Stimulated activated CD4-positive, alpha-beta T cell treated with anti-CD3 and anti-CD28 coated beads, Interleukin-1b, Interleukin-23, amount 100 ng/mL, for 1 hour (primary cell): ENCODE results near the gene RNF31.
A peak's percentile ranks its signal among the peaks of the same experiment; 100 is the strongest.

Experiments
- DNase-seq, 2 donors: peaks; one replicate each; pipeline ENCODE4 v3.0.0-alpha.2; 2020; ENCODE audit warnings: low read depth in 2 of 2

RNF31 gene

DNA sequence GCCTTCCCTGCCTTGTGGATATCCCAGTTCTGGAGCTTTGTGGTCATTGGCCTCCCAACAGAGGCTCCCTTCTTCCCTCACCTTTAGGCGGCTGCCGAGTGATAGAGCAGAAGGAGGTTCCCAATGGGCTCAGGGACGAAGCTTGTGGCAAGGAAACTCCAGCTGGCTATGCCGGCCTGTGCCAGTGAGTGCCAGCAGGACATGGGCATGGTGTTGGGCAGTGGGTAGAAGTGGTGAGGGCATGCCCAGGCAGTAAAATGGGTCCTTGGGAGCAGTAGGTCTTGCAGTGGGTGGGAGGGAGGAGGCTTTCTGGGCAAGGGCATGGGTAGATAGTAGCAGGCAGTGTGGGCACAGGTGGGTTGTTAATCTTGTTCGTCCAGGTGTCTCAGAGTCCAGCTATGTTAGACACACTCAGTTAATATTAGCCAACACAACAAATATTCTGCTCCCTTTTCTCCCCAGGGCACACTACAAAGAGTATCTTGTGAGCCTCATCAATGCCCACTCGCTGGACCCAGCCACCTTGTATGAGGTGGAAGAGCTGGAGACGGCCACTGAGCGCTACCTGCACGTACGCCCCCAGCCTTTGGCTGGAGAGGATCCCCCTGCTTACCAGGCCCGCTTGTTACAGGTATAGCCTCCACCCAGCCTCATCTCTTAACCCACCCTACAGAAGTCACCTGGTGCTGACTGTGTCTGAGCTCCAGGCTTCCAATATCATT lies 12.6 kb downstream of the RNF31 start:
- DNase-seq, result no peak

DNA sequence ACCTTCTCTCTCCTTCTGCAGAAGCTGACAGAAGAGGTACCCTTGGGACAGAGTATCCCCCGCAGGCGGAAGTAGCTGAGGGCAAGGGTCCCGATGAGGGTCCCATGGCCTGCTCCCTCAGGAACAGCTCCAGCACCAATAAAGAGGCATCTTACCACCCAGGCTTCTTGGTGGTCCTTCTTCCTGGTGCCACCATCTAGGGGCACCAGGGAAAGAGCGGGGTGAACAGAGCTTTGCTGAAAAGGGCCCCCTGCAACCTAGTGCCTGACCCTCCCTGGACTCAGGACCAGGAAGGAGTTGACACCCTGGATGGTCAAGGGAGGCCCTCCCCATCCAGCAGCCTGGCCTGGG lies 13.2 kb downstream of the RNF31 start:
- no peak for DNase-seq

DNA sequence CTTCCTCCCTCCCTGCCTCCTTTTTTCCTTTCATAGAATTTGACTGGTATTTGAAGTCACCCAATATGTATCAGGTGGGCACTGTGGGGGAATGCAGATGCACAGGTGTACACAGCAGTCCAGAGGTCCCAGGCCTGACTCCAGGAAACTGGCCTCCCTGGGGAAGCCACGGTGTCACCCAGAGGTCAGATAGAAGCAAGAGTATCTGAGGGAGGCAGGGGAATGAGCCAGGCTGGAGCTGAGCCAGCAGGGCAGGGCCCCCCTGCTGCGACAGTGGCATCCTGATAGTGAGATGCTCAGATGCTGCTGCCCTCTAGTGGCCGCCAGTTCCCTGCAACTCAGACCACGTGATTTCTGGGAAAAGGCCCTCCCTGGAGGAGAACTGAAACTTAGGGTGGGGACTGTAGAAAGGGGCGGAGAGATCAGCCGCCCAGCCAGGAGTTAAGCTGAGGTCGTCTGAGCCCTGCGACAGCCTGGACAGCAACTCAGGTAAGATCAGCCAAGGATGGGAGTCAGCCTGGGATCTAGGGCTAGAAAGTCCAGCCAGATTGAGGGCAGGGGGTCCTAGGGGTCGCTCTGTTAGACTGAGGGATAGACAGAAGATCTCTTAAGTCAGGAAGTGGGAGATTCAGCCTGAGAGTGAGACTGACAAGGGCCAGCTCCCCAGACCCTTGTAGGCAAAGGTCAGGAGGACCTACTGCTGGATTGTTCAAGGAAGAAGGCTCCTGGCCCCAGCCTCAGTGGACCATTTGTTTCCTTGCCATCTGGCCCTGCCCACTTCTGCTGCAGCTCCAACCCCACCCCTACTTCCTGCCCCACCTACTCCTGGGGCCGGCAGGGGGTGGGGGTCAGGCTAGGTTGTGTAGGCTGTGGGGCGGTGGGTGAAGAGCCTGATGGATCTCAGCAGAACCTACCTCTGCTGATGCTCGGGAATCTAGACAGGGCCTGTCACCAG lies 13.8 kb downstream of the RNF31 start, which contains the start of gene IRF9:
Gene IRF9 (plus strand): TSS at position 416 of the 955 bp plus-strand sequence. CDS start 880 bp downstream, outside the sequence.
- peak; percentile 95 to 98 for DNase-seq

DNA sequence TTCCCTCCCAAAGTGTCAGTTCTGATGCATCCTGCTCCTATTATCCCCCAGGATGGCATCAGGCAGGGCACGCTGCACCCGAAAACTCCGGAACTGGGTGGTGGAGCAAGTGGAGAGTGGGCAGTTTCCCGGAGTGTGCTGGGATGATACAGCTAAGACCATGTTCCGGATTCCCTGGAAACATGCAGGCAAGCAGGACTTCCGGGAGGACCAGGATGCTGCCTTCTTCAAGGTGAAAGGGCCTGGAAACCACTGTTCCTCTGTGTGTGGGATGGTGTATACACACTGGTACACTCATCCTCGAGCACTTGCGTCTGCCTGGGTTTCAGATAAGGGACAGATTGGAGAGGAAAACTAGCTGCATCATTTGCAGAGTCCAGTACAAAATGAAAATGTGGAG lies 14.8 kb downstream of the RNF31 start:
- no peak for DNase-seq

DNA sequence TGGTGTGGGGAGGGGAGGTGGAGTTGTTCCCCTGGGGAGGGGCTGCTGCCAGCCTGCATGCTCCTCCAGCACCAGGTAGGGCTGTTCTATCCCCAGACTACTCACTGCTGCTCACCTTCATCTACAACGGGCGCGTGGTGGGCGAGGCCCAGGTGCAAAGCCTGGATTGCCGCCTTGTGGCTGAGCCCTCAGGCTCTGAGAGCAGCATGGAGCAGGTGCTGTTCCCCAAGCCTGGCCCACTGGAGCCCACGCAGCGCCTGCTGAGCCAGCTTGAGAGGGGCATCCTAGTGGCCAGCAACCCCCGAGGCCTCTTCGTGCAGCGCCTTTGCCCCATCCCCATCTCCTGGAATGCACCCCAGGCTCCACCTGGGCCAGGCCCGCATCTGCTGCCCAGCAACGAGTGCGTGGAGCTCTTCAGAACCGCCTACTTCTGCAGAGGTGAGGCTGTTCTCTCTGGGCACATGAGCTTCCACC lies 17.3 kb downstream of the RNF31 start:
- no peak for DNase-seq

DNA sequence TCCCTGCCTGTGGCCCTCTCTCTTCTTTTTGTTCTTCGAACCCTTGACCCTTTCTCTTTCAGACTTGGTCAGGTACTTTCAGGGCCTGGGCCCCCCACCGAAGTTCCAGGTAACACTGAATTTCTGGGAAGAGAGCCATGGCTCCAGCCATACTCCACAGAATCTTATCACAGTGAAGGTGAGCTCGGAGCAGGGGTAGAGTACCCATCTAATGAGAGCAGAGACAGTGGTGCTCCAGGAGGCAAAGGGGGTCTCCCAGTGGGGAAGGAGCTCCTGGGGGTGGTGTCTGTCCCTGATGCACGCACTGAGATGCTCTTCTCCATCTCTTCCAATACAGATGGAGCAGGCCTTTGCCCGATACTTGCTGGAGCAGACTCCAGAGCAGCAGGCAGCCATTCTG lies 18.5 kb downstream of the RNF31 start:
- DNase-seq, result no peak

DNA sequence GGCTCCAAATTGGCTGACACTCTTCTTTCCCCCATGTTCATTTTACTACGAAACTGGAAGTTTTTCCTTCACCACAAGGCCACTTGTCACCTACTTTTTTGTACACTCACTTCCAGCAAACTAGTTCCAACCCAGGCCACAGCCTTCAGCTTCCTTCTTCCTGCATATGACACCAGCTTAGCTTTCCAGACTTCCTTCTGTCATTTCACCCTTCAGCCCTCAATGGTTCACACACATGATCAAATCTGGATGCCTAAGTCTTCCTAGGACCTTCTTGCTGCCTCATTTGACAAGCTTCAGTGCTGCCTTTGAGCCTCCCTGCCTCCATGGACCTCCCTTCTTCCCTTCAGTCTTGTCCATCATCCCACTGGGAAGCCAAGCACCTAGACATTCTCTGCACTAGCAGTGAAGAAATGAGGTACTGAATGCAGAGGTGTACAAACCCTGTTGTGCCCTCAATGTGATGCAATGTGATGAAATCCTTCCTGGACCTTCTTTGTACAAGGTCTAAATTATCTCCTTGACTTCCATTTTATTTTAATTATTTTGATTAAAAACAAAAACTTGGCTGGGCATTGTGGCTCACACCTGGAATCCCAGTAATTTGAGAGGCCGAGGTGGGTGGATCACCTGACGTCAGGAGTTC lies 20.3 kb downstream of the RNF31 start:
- no peak for DNase-seq

DNA sequence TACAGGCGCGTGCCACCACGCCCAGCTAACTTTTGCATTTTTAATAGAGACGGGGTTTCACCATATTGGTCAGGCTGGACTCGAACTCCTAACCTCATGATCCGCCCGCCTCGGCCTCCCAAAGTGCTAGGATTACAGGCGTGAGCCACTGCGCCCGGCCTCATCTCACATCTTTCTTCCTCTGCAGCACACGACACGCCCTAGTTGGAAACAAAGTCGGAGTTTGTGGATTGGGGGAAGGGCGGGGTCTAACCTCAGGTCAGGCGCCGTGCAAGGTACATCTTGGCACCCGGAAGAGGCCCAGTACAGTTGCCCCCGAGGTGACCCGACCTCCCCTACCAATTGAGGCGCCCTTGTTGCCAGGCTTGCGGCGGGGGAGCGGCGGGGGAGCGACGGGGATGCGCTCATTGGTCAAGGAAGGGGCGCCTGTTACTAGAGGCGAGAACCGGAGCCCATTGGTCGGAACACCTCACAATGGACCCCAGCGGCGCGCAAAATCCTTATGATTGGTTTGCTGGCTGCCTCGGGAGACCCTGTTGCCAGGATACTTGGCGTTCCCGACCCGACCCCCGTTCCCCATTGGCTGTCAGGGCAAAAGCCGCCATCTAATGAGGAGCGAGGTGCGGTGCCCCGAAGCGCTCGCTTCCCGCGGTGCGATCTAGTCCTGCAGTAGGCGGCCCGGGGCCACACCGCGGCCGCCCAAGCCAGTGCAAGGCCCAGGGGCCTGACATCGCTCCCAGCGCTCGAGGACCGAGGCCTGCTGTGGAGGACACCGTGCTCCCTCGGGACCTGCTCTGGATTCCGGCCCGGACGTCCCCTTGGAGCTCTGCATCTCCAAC lies 24.3 kb downstream of the RNF31 start, which contains the start of gene REC8:
Gene REC8 (plus strand): TSS at position 659 of the 839 bp plus-strand sequence. CDS start 473 bp downstream, outside the sequence.
- DNase-seq, result peak in 1 of 2 donors; percentile 38

DNA sequence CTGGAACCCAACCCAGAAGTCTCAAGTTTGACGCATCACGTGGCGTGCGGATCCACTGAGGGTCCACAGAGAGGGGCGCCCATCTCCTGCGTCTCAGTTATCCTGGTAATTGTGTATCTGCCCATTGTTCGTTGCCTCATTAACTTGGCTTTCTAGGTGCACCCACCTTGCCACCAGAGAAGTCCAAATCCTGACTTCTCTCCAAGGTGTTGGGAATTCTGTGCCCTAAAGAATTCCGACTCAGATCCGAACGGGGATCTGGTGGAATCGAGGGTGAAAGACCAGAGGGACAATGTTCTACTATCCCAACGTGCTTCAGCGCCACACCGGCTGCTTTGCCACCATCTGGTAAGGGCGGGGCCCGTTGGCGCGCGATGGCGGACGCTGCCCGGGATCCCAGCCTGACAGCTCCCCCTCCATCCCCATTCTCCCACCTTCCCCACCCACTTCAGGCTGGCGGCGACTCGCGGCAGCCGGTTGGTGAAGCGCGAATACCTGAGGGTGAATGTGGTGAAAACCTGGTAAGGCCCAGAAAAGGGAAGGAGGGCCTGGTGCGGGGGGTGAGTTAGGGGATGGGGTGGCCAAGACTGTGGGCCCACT lies 25.1 kb downstream of the RNF31 start:
- DNase-seq, result no peak

DNA sequence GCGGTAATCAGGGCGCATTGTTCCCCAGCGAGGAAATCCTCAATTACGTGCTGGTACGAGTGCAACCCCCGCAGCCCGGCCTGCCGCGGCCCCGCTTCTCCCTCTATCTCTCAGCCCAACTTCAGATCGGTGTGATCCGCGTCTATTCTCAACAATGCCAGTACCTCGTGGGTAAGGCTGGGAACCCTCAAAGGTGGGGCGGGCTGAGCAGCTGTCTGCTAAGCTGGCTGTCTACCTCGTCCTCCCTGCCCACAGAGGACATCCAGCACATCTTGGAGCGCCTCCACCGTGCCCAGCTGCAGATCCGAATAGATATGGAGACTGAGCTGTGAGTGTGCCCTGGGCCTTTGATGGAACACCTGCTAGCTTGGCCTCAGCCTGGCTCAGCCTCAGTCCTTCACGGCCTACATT lies 25.6 kb downstream of the RNF31 start:
- no peak for DNase-seq

DNA sequence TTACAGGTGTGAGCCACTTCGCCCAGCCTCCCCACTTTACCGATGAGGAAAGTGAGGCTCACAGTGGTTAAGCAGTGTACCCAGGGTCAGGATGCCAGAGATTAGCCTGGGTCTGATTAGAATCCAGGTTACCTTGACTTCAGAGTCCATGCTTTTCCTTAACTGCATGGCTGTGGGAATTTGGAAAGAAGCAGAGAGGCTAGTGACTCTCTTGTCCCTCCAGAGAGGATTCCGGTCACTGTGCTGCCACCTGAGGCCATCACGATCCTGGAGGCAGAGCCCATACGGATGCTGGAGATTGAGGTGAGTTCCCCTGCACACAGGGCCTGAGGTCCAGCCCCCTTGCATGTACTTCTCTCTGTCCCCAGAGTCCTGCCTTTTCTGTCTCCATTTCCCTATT lies 29.3 kb downstream of the RNF31 start:
- DNase-seq, result no peak

DNA sequence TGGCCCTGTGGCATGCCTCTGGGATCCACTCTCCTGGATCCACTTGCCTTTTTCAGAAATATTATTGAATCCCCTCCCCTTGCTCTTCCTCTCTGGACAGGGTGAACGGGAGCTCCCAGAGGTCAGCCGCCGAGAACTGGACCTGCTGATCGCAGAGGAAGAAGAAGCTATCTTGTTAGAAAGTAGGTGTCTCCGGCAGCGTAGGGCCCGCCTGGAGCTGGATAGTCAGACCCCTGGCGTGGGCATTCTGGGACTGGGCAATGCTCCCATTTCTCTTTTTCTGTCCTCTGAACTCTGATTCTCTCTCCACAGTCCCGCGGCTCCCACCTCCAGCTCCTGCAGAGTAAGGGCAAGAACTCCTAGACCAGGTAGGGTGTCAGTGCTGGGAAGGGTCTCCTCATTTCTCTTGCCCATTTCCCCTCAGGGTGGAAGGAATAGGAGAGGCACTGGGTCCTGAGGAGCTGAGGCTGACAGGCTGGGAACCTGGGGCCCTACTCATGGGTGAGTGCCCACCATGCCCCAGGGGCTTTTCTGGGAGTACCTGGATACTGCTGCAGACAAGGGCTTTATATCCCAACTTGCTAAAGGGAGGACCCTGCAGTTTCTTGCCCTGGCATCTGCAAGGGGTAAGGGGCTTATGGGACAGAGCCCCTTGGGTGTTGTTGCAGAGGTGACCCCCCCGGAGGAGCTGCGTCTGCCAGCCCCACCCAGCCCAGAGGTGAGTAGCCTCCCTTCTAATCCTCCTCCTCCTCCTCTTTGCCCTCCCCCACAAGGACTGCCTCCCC lies 29.9 kb downstream of the RNF31 start:
- DNase-seq, result no peak

DNA sequence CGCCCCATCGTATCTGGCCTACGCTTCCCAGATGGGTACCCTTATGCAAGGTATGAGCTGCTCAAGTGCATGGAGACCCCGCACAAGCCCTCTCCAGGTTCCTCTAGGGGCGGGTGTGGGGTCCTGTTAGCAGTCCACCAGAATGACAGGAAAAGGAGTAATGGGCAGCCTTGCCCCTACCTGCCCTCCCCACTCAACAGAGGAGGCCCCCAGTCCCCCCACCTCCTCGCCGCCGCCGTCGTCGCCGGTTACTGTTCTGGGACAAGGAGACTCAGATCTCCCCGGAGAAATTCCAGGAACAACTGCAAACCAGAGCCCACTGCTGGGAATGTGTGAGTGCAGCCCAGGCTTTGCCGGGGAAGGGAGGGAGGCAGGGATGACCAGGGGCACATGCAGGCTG lies 30.6 kb downstream of the RNF31 start:
- no peak for DNase-seq

DNA sequence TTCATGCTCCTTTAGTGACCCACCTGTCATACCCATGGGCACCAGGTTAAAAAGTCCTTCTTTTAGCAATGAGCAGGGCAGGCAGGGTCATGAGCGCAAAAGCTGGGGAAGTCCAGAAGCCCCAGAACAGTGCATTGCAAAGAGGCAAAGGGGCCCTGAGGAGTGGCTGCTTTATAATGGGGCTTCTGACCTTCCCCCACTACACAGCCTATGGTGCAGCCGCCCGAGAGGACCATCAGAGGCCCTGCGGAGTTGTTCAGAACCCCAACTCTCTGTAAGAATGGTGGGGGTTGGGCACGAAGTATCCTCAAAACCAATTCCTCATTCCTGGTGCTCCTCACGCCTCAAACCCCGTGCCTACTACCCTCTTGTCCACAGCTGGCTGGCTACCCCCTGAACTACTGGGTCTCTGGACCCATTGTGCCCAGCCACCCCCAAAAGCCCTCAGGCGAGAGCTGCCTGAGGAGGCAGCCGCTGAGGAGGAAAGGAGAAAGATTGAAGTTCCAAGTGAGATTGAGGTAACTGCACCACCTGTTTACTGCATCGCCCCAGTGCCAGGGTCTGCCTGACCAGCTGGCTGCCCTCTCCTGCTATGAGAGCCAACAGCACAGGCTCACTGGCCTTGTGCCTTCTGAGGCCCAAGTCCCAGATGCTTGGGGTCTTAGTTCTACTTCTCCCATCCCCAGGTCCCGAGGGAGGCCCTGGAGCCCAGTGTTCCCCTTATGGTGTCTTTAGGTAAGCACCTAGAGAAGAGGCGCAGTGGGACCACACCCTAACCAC lies 31.3 kb downstream of the RNF31 start:
- no peak for DNase-seq

DNA sequence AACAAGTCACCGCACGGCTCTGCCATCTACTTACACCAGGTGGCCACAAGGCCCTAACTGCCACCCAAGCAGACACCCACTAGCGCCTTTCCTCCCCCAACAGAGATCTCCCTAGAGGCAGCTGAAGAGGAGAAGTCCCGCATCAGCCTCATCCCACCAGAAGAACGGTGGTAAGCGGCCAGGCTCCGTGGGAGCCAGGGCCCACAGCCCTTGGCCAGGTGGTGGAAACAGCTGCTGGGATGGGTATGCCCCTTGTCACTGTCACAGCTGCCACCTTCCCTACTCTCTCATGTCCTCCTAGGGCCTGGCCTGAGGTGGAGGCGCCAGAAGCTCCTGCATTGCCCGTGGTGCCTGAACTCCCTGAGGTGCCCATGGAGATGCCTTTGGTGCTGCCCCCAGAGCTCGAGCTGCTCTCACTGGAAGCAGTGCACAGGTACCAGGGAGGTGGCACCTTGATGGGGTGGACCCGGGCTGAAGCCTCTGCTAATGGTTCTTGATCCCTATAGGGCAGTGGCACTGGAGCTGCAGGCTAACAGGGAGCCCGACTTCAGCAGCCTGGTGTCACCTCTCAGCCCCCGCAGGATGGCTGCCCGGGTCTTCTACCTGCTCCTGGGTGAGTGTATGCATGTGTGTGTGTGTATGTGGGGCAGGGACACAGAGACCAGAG lies 32.1 kb downstream of the RNF31 start:
- no peak for DNase-seq

DNA sequence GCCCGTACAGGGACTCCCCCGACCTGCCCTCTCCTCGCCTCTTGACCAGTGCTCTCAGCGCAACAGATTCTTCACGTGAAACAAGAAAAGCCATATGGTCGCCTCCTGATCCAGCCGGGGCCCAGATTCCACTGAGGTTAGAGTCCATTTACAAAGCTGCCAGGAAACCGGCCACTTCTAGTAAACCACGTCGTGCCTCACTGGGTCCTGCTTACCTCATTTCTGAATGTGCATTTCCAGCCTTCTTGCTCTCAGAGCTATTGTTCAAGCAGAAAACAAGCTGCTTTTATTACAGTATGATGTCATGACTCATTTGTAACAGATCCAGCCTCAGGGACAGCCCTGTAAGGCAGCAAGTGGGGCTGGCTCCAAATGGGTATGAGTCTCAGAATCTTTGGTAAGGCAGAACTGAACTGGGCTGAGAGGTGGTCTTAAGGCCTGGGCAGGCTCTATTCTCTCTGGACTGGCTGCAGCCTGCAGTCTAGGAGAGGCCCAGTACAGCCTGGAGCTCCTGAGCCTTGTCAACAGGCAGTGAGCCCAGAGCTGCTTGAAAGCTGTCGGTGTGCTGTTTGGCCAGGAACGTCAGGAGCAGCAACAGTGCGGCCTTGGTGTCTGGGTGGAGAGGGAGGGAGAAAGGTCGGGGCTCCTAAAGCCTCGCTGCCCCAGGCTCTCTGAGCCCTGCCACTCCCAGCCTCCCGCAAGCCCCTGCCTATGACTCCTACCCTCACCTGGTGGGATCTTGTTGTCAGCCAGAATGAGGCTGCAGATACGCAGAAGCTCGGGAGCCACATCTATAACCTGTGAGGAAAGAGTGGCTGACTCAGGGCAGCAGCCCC lies 32.9 kb downstream of the RNF31 start:
- DNase-seq, result no peak

DNA sequence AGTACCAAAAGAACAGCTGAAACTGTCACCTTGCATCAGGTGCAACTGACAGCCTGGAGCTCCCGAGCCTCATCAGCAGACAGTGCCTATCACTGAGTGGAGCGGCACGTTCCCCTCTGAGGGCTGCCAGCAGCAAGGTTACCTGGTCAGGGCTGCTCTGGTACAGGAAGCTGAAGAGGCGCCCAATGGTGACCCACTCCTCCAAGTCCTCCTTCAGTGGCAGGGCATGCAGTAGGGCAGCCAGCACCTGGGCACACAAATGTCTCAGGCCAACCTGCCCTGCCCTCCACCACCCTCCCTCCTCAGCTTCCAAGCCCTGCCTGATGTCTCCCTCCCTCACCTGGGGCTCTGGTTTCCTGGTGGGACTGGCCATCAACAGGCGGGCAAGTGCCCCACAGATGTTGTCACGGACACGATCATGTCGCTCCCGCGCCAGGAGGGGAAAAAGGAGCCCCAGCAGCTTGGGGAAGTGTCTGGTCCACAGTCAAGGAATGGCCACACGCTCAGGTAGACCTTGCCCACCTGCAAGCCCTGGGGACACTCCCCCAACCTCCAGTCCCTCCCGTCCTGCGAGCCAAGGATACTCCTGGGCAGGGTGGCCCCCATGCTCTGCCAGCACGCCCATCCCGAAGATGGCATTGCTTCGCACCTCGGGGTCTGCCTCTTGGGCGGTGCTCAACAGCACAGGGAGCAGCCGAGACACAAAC lies 34.2 kb downstream of the RNF31 start:
- DNase-seq, result no peak
